Activated T-cell treated with anti-CD3 and anti-CD28 coated beads, Interleukin-2, amount 50 U/mL, for 72 hours (primary cell): ENCODE results near the gene DPP4. TPM values are rescaled to one million over a fixed set of nuclear protein-coding genes. Genes with fewer than 3 reads are reported as not detected.

ENCODE experiments used
- ATAC-seq, 2 donors: fragments of 150-1000 bp; cut with Tn5 transposase; replicated peaks in 1 of 2; 2 replicates each; pipeline ENCODE4 v1.10.0; 2021; ENCODE audit warnings: moderate library complexity in 2 of 2, mild to moderate bottlenecking in 1 of 2
- DNase-seq, 2 donors: peaks; one replicate each; pipeline ENCODE4 v3.0.0; 2021 to 2022; ENCODE audit warnings: mixed read lengths in 1 of 2
- H3K27ac Mint-ChIP-seq: one replicate; pipeline ENCODE4 v1.8.0; 2022; ENCODE audit warnings: mild to moderate bottlenecking, moderate library complexity, mixed read lengths
- H3K27me3 Mint-ChIP-seq: one replicate; pipeline ENCODE4 v1.8.0; 2022; ENCODE audit warnings: low read depth, mixed read lengths
- H3K36me3 Mint-ChIP-seq, 2 donors: one replicate each; pipeline ENCODE4 v1.8.0; 2022; ENCODE audit warnings: mixed read lengths in 2 of 2, mild to moderate bottlenecking in 1 of 2; ENCODE audit not compliant: insufficient read depth in 2 of 2
- H3K4me1 Mint-ChIP-seq: one replicate; pipeline ENCODE4 v1.8.0; 2022; ENCODE audit warnings: low read depth, mixed read lengths
- H3K4me3 Mint-ChIP-seq, 2 donors: one replicate each; pipeline ENCODE4 v1.8.0; 2022; ENCODE audit warnings: mild to moderate bottlenecking in 2 of 2, mixed read lengths in 2 of 2, moderate library complexity in 2 of 2
- H3K9me3 Mint-ChIP-seq, 2 donors: one replicate each; pipeline ENCODE4 v1.8.0; 2022; ENCODE audit warnings: mixed read lengths in 2 of 2
- total RNA-seq, 2 donors: library from RNA; stranded (reverse); gene quantifications; one replicate each; pipeline ENCODE4 v1.2.3, GENCODE V29; 2022

Gene DPP4
- total RNA-seq, 2 donors from 2014 or later = 37.6 to 52.9 TPM

GRCh38 chr2:162014751-162015150, 59.3 kb downstream of the DPP4 start:
- H3K27me3 Mint-ChIP-seq = no peaks in the 10 kb centered on the region
- ATAC-seq (no peak), DNase-seq (no peak)
- H3K36me3 Mint-ChIP-seq = peaks cover 2 to 12% of the 10 kb centered on the region in 2 donors
- H3K9me3 Mint-ChIP-seq = no peaks in the 10 kb centered on the region
- no peak overlapping the region for H3K4me3 Mint-ChIP-seq
- peaks cover 58% of the 10 kb centered on the region for H3K4me1 Mint-ChIP-seq
- peak overlapping the region; percentile 14 for H3K27ac Mint-ChIP-seq

- Mint-ChIP-seq H3K27me3 (no peaks in the 10 kb centered on the region), H3K9me3 (no peaks in the 10 kb centered on the region)
- no peak for DNase-seq
Measured at GRCh38 chr2:162013514-162014475, 60.2 kb downstream of the DPP4 start.

GRCh38 chr2:162012565-162013058, 61.4 kb downstream of the DPP4 start:
- peaks cover 2 to 12% of the 10 kb centered on the region in 2 donors for H3K36me3 Mint-ChIP-seq
- no peaks in the 10 kb centered on the region for H3K9me3 Mint-ChIP-seq
- DNase-seq (no peak), ATAC-seq (peak; percentile 38 to 48)
- peak overlapping the region; percentile 49 to 94 for H3K4me3 Mint-ChIP-seq
- H3K27ac Mint-ChIP-seq = peak overlapping the region; percentile 99
- H3K4me1 Mint-ChIP-seq = peaks cover 70% of the 10 kb centered on the region
- H3K27me3 Mint-ChIP-seq = no peaks in the 10 kb centered on the region

More at GRCh38 chr2:162013514-162014475, 60.2 kb downstream of the DPP4 start:
- peak overlapping the region; percentile 69 to 94 for H3K4me3 Mint-ChIP-seq
- peaks cover 2 to 12% of the 10 kb centered on the region in 2 donors for H3K36me3 Mint-ChIP-seq
- no peak for ATAC-seq
- H3K27ac Mint-ChIP-seq = peak overlapping the region; percentile 99
- peaks cover 63% of the 10 kb centered on the region for H3K4me1 Mint-ChIP-seq

- Mint-ChIP-seq H3K27me3 (no peaks in the 10 kb centered on the region), H3K4me3 (peak overlapping the region; percentile 49 to 94), H3K27ac (peak overlapping the region; percentile 99), H3K9me3 (no peaks in the 10 kb centered on the region), H3K4me1 (peaks cover 63% of the 10 kb centered on the region), H3K36me3 (peaks cover 2 to 12% of the 10 kb centered on the region in 2 donors)
- no peak for DNase-seq
- peak; percentile 88 to 90 for ATAC-seq
Measured at GRCh38 chr2:162011706-162012564, 62.1 kb downstream of the DPP4 start.

GRCh38 chr2:162009543-162009942, 64.5 kb downstream of the DPP4 start:
- Mint-ChIP-seq H3K4me1 (peaks cover 61% of the 10 kb centered on the region), H3K27me3 (no peaks in the 10 kb centered on the region), H3K27ac (peak overlapping the region; percentile 14), H3K36me3 (peaks cover 4 to 9% of the 10 kb centered on the region in 2 donors), H3K9me3 (no peaks in the 10 kb centered on the region), H3K4me3 (no peak overlapping the region)
- ATAC-seq (no peak), DNase-seq (no peak)

GRCh38 chr2:162007447-162008040, 66.5 kb downstream of the DPP4 start:
- ATAC-seq (no peak), DNase-seq (no peak)
- peaks cover 2 to 9% of the 10 kb centered on the region in 2 donors for H3K36me3 Mint-ChIP-seq
- no peaks in the 10 kb centered on the region for H3K9me3 Mint-ChIP-seq
- H3K27ac Mint-ChIP-seq = no peak overlapping the region
- H3K4me3 Mint-ChIP-seq = no peak overlapping the region
- no peaks in the 10 kb centered on the region for H3K27me3 Mint-ChIP-seq
- peaks cover 49% of the 10 kb centered on the region for H3K4me1 Mint-ChIP-seq

- Mint-ChIP-seq H3K9me3 (no peaks in the 10 kb centered on the region), H3K27ac (no peak overlapping the region), H3K4me3 (no peak overlapping the region), H3K36me3 (peaks cover 4 to 17% of the 10 kb centered on the region in 2 donors), H3K4me1 (peaks cover 39% of the 10 kb centered on the region), H3K27me3 (no peaks in the 10 kb centered on the region)
- DNase-seq (no peak), ATAC-seq (peak in 1 of 2 donors; percentile 41)
Measured at GRCh38 chr2:162006337-162006736, 67.7 kb downstream of the DPP4 start.

GRCh38 chr2:162004031-162004430, 70.0 kb downstream of the DPP4 start:
- DNase-seq (no peak), ATAC-seq (no peak)
- Mint-ChIP-seq H3K9me3 (no peaks in the 10 kb centered on the region), H3K27ac (no peak overlapping the region), H3K4me1 (peaks cover 45% of the 10 kb centered on the region), H3K36me3 (peaks cover 10 to 27% of the 10 kb centered on the region in 2 donors), H3K4me3 (no peak overlapping the region), H3K27me3 (no peaks in the 10 kb centered on the region)

- Mint-ChIP-seq H3K9me3 (no peaks in the 10 kb centered on the region), H3K36me3 (peaks cover 12 to 28% of the 10 kb centered on the region in 2 donors)
Measured at GRCh38 chr2:162002623-162003235, 71.3 kb downstream of the DPP4 start.

GRCh38 chr2:162000431-162000830, 73.6 kb downstream of the DPP4 start:
- ATAC-seq (no peak), DNase-seq (no peak)
- H3K4me3 Mint-ChIP-seq = no peak overlapping the region
- H3K27me3 Mint-ChIP-seq = no peaks in the 10 kb centered on the region
- H3K4me1 Mint-ChIP-seq = peaks cover 59% of the 10 kb centered on the region
- peaks cover 13 to 28% of the 10 kb centered on the region in 2 donors for H3K36me3 Mint-ChIP-seq
- H3K9me3 Mint-ChIP-seq = no peaks in the 10 kb centered on the region
- H3K27ac Mint-ChIP-seq = no peak overlapping the region

More at GRCh38 chr2:162002623-162003235, 71.3 kb downstream of the DPP4 start:
- peak overlapping the region; percentile 68 for H3K27ac Mint-ChIP-seq
- no peak overlapping the region for H3K4me3 Mint-ChIP-seq
- no peak for ATAC-seq
- H3K4me1 Mint-ChIP-seq = peaks cover 48% of the 10 kb centered on the region
- DNase-seq = no peak
- no peaks in the 10 kb centered on the region for H3K27me3 Mint-ChIP-seq

- Mint-ChIP-seq H3K27me3 (no peaks in the 10 kb centered on the region), H3K36me3 (peaks cover 13 to 28% of the 10 kb centered on the region in 2 donors), H3K4me3 (no peak overlapping the region), H3K27ac (no peak overlapping the region), H3K4me1 (peaks cover 65% of the 10 kb centered on the region), H3K9me3 (no peaks in the 10 kb centered on the region)
- DNase-seq (no peak), ATAC-seq (no peak)
Measured at GRCh38 chr2:161999321-161999720, 74.7 kb downstream of the DPP4 start.

- Mint-ChIP-seq H3K27ac (no peak overlapping the region), H3K4me1 (peaks cover 65% of the 10 kb centered on the region), H3K36me3 (peaks cover 13 to 25% of the 10 kb centered on the region in 2 donors), H3K27me3 (no peaks in the 10 kb centered on the region), H3K9me3 (no peaks in the 10 kb centered on the region), H3K4me3 (no peak overlapping the region)
- ATAC-seq (no peak), DNase-seq (no peak)
Measured at GRCh38 chr2:161998857-161999256, 75.2 kb downstream of the DPP4 start.
